AG04450 (cell line): ENCODE results near the gene USP53. TPM values are rescaled to one million over a fixed set of nuclear protein-coding genes. Genes with fewer than 3 reads are reported as not detected.

Experiments used
- CTCF ChIA-PET: fragments of 300-600, 350-600 bp; formaldehyde crosslinking; extraction: SDS; loops from one replicate; lab custom pipeline; 2022; ENCODE audit warnings: antibody characterized with exemption, inconsistent platforms; lab: Charles Lee
- POLR2A ChIA-PET: fragments of 350-600 bp; formaldehyde crosslinking; extraction: SDS; loops from one replicate; lab custom pipeline; 2021; ENCODE audit warnings: antibody characterized with exemption, inconsistent platforms; lab: Yijun Ruan, JAX
- DNase-seq: peaks from one replicate; pipeline ENCODE4 v3.0.0-alpha.2; 2011; ENCODE audit warnings: low read depth, low spot score
- H3K27ac ChIP-seq: one replicate; pipeline ENCODE4 v1.5.1; 2012; ENCODE audit warnings: low read depth, low read length, control low read depth
- H3K27me3 ChIP-seq: one replicate; pipeline ENCODE4 v1.6.0; 2012; ENCODE audit warnings: low read length; ENCODE audit not compliant: control insufficient read depth, insufficient read depth
- H3K4me3 ChIP-seq: 2 replicates; pipeline ENCODE4 v1.5.1; 2011; ENCODE audit warnings: mild to moderate bottlenecking, low read depth, low read length, control low read depth
- H3K9me3 ChIP-seq: 2 replicates; pipeline ENCODE4 v1.5.1; 2012; ENCODE audit warnings: low read length; ENCODE audit not compliant: control insufficient read depth, insufficient read depth
- CTCF ChIP-seq: IDR thresholded peaks from 2 replicates; pipeline ENCODE4 v1.5.1; 2011; ENCODE audit warnings: low read depth, low read length, control low read depth, inconsistent platforms
- polyA plus RNA-seq: library from polyadenylated mRNA; depleted of rRNA; stranded (reverse); fragments of >200 nt; gene quantifications from 2 replicates; pipeline ENCODE4 v1.2.3, GENCODE V29; 2011

USP53 gene
- polyA plus RNA-seq, 1 experiment, result 19.0 TPM

- no peaks in the 10 kb centered on the region for H3K9me3 ChIP-seq
- no peak for DNase-seq
- no peak for TF ChIP-seq CTCF
- no peak overlapping the region for H3K4me3 ChIP-seq
- H3K27me3 ChIP-seq, result no peaks in the 10 kb centered on the region
- no peak overlapping the region for H3K27ac ChIP-seq
- POLR2A ChIA-PET, result no interaction called here
- CTCF ChIA-PET, result no interaction called here
Measured at GRCh38 chr4:119218093-119218492, 5.6 kb downstream of the USP53 start.

GRCh38 chr4:119221412-119221811 is 8.9 kb downstream of the USP53 start:
- TF ChIP-seq CTCF, result no peak
- Histone ChIP-seq H3K27me3 (no peaks in the 10 kb centered on the region), H3K9me3 (no peaks in the 10 kb centered on the region), H3K4me3 (no peak overlapping the region), H3K27ac (no peak overlapping the region)
- no peak for DNase-seq
- CTCF ChIA-PET, result interaction anchor here (0.5 to 2.3 kb wide), 2 partner anchors 9 to 29 kb away, joined by 3 to 8 read pairs; partner anchors contain the start of gene USP53
- POLR2A ChIA-PET, result no interaction called here

GRCh38 chr4:119227690-119228089 is 15.2 kb downstream of the USP53 start:
- DNase-seq, result no peak
- no peak overlapping the region for H3K4me3 ChIP-seq
- ChIA-PET CTCF (interaction anchor here (1.1 to 1.2 kb wide), 2 partner anchors 12 to 16 kb away, joined by 3 read pairs; partner anchors contain the start of gene USP53), POLR2A (no interaction called here)
- TF ChIP-seq CTCF, result no peak
- H3K9me3 ChIP-seq, result no peaks in the 10 kb centered on the region
- no peaks in the 10 kb centered on the region for H3K27me3 ChIP-seq
- no peak overlapping the region for H3K27ac ChIP-seq

- POLR2A ChIA-PET, result no interaction called here
- Histone ChIP-seq H3K27ac (peak overlapping the region; percentile 22), H3K9me3 (no peaks in the 10 kb centered on the region), H3K27me3 (no peaks in the 10 kb centered on the region), H3K4me3 (no peak overlapping the region)
- DNase-seq, result no peak
- no peak for TF ChIP-seq CTCF
- CTCF ChIA-PET, result interaction anchor here (1.1 to 1.2 kb wide), 2 partner anchors 13 to 16 kb away, joined by 3 read pairs; partner anchors contain the start of gene USP53
Measured at GRCh38 chr4:119228406-119228805, 15.9 kb downstream of the USP53 start.

- Histone ChIP-seq H3K27ac (no peak overlapping the region), H3K4me3 (no peak overlapping the region), H3K9me3 (no peaks in the 10 kb centered on the region), H3K27me3 (no peaks in the 10 kb centered on the region)
- ChIA-PET CTCF (interaction anchor here (1.0 kb wide), 1 partner anchor 189 kb away, joined by 3 read pairs; no protein-coding TSS in a partner anchor), POLR2A (no interaction called here)
- no peak for DNase-seq
- TF ChIP-seq CTCF, result no peak
Measured at GRCh38 chr4:119229908-119230687, 17.6 kb downstream of the USP53 start.
